Thymus (tissue), 14 donors: Measurements from ENCODE around the gene IMMT. TPM values are rescaled to one million over a fixed set of nuclear protein-coding genes. Genes with fewer than 3 reads are reported as not detected.
A peak's percentile ranks its signal among the peaks of the same experiment; 100 is the strongest.
"Not testable (repeated sequence)": the region's sequence is repeated elsewhere in the genome, so short reads cannot be mapped to it uniquely, and the experiment has no call there.

Source experiments
- DNase-seq, 9 donors: peaks; one replicate each; pipeline ENCODE4 v3.0.0-alpha.2; 2013; ENCODE audit warnings: low spot score in 9 of 9, low read depth in 6 of 9, missing footprints in 1 of 9
- H3K27ac ChIP-seq, 2 donors: one replicate each; pipeline ENCODE4 v1.5.1; 2013; ENCODE audit warnings: control low read depth in 1 of 2, low read depth in 1 of 2, low read length in 1 of 2, mild to moderate bottlenecking in 1 of 2, moderate library complexity in 1 of 2
- H3K27me3 ChIP-seq, 2 donors: one replicate each; pipeline ENCODE4 v1.5.1; 2013; ENCODE audit warnings: low read length in 1 of 2; ENCODE audit not compliant: control insufficient read depth in 2 of 2, insufficient read depth in 1 of 2
- H3K36me3 ChIP-seq, 2 donors: one replicate each; pipeline ENCODE4 v1.5.1; 2013; ENCODE audit warnings: low read length in 1 of 2, mild to moderate bottlenecking in 1 of 2, moderate library complexity in 1 of 2; ENCODE audit not compliant: control insufficient read depth in 2 of 2, insufficient read depth in 2 of 2
- H3K4me1 ChIP-seq, 2 donors: one replicate each; pipeline ENCODE4 v1.5.1; 2013; ENCODE audit warnings: low read length in 2 of 2; ENCODE audit not compliant: control insufficient read depth in 2 of 2, insufficient read depth in 2 of 2
- H3K4me3 ChIP-seq, 2 donors: one replicate each; pipeline ENCODE4 v1.5.1; 2013; ENCODE audit warnings: low read length in 2 of 2, control low read depth in 1 of 2, mild to moderate bottlenecking in 1 of 2
- H3K9me3 ChIP-seq, 2 donors: one replicate each; pipeline ENCODE4 v1.5.1; 2013; ENCODE audit warnings: low read length in 1 of 2, mild to moderate bottlenecking in 1 of 2; ENCODE audit not compliant: control insufficient read depth in 2 of 2, insufficient read depth in 1 of 2
- WGBS: extraction: QIAGEN DNeasy Blood & Tissue Kit; methylation state at CpG from one replicate; pipeline ENCODE4 v1.1.7; 2013; 5-methylcytosine and 5-hydroxymethylcytosine counted together
- long read RNA-seq, 10 donors: transcript quantifications; one replicate each; lab custom pipeline, GENCODE V29; 2026
- polyA plus RNA-seq: library from polyadenylated mRNA; stranded (reverse); fragments of 200-250 nt; gene quantifications from one replicate; pipeline ENCODE4 v1.2.3, GENCODE V29; 2013
- total RNA-seq: library from RNA; stranded (reverse); fragments of 120-200 nt; gene quantifications from one replicate; pipeline ENCODE4 v1.2.4, GENCODE V29; 2013
- donor health status: healthy.

The IMMT gene
- total RNA-seq (71.5 TPM), polyA plus RNA-seq (45.9 TPM)
- long read RNA-seq, donor 1 = 0 reads
- long read RNA-seq, donor 2, transcript IMMT-210 (4 exons, 631 nt) = major isoform, 8 of 84 reads
- long read RNA-seq, donor 2, partial matches to known transcripts = 31 of 84 reads
- long read RNA-seq, donor 2, other reads (novel, unspliced or antisense) = 45 of 84 reads
- long read RNA-seq, donor 3, transcript IMMT-210 (4 exons, 631 nt) = major isoform, 5 of 46 reads
- long read RNA-seq, donor 3, partial matches to known transcripts = 35 of 46 reads
- long read RNA-seq, donor 3, other reads (novel, unspliced or antisense) = 6 of 46 reads
- long read RNA-seq, donor 4, partial matches to known transcripts = 23 of 27 reads
- long read RNA-seq, donor 4, other reads (novel, unspliced or antisense) = 0 of 27 reads
- long read RNA-seq, donor 5, transcript IMMT-210 (4 exons, 631 nt) = major isoform, 6 of 24 reads
- long read RNA-seq, donor 5, partial matches to known transcripts = 0 of 24 reads
- long read RNA-seq, donor 5, other reads (novel, unspliced or antisense) = 18 of 24 reads
- long read RNA-seq, donor 6, partial matches to known transcripts = 11 of 22 reads
- long read RNA-seq, donor 6, other reads (novel, unspliced or antisense) = 9 of 22 reads
- long read RNA-seq, donor 7, partial matches to known transcripts = 7 of 28 reads
- long read RNA-seq, donor 7, other reads (novel, unspliced or antisense) = 20 of 28 reads
- long read RNA-seq, donor 8 = 0 reads
- long read RNA-seq, donor 9, transcript IMMT-210 (4 exons, 631 nt) = major isoform, 7 of 21 reads
- long read RNA-seq, donor 9, partial matches to known transcripts = 8 of 21 reads
- long read RNA-seq, donor 9, other reads (novel, unspliced or antisense) = 5 of 21 reads
- long read RNA-seq, donor 10, transcript IMMT-210 (4 exons, 631 nt) = major isoform, 5 of 16 reads
- long read RNA-seq, donor 10, partial matches to known transcripts = 6 of 16 reads
- long read RNA-seq, donor 10, other reads (novel, unspliced or antisense) = 5 of 16 reads

DNA sequence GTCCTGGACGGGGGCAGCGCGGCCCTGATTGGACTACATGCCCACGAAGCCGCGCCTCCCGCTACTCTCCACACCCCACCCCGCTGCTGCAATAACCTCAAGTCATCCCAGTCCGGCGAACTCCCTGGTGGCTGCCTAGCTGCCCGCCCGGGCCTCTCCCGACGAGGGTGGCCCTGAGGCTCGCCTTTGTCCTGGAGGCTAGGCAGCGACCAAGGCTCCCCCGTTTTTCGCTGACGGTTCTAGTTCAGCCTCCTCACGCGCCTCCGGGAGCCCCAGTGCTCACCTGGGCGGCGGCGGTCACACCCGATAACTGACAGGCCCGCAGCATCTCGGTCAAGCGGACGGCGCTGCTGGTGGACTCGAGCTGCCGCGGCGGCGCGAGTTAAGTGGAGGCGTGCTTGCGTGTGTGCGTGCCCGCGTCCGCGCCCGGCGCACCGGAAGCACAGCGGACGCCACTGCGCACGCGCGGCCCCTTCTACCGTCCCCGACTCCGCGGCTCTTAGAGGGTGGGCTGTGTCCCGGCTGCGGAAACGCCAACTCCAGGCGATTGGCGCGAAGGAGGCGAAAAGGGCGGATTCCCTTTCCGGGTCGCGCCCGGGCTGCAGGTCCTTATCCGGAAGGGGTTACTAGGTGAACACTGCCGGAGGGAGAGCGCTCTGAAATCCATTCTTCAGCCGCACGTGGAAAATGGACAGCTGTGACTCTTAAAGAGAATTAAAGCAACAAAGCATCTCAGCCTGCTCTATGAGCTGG is at the start of gene IMMT:
TSS of gene IMMT (minus strand) at position 408 of the 753 bp plus-strand sequence. CDS start at position 328, 80 bp downstream.
- DNase-seq = peak; percentile 86 to 97 (median 91)
- Histone ChIP-seq H3K4me1 (peaks cover 14 to 27% of the 10 kb centered on the region in 2 donors), H3K36me3 (peaks cover 0 to 14% of the 10 kb centered on the region in 2 donors), H3K27me3 (no peaks in the 10 kb centered on the region), H3K27ac (peak within 1 kb of the TSS; percentile 95 to 100), H3K4me3 (peak within 1 kb of the TSS; percentile 69 to 99), H3K9me3 (no peaks in the 10 kb centered on the region)
- WGBS = under 1% methylated on average over 74 of the region's 74 CpGs

DNA sequence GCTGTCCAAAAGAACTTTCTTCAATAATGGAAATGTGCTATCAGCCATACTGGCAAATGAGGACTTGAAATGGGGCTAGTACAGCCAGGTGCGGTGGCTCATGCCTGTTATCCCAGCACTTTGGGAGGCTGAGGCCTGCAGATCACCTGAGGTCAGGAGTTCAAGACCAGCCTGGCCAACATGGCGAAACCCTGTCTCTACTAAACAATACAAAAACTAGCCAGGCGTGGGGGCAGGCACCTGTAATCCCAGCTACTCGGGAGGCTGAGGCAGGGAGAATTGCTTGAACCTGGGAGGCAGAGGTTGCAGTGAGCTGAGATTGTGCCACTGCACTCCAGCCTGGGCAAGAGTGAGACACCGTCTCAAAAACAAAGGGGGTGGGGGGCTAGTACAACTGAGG is 49.5 kb upstream of the IMMT start:
- not testable (repeated sequence) for H3K36me3 ChIP-seq, H3K4me3 ChIP-seq, H3K4me1 ChIP-seq, H3K9me3 ChIP-seq, H3K27ac ChIP-seq, DNase-seq, H3K27me3 ChIP-seq
- WGBS = 97% methylated on average over 5 of the region's 5 CpGs

DNA sequence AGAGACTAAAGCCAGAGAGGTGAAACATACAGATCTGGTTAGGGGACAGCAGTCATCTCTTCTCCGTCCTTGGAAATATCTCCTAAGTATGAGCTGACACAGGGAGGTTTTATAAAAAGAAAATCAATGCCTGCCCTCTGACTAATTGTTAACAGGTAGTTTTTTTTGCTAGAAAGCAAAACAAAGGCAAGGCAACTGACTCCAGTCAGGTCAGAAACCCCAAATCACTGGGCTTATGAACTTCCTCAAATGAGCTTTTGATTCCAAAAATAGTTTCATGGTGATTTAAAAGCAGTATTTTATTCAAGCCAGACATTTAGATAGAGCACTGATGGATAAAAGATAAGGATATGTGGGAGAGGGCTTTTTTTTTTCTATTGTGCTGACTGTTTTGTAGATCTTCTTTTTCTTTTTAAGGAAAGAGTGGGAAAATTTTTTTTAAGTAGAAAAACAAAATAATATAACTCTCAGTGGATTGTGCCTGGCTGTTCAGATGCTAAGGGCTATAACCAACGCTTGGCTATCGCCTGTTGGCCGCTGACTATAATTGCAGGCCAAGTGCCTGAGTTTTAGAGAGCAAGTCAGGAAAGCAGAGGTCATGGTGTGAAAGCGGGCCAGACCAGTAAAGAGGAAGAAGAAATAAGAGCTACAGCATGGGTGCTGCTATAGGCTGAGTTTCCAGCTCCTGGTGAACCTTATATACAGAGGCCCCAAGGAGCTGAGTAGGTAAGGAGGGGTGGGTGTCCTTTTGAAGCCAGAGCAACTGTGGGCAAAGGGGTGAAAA is 48.9 kb upstream of the IMMT start:
- no peaks in the 10 kb centered on the region for H3K9me3 ChIP-seq
- no peak for DNase-seq
- H3K27ac ChIP-seq = no peak overlapping the region
- 69% methylated on average over 5 of the region's 5 CpGs for WGBS
- H3K36me3 ChIP-seq = no peaks in the 10 kb centered on the region
- no peaks in the 10 kb centered on the region for H3K4me1 ChIP-seq
- no peaks in the 10 kb centered on the region for H3K27me3 ChIP-seq
- H3K4me3 ChIP-seq = no peak overlapping the region

DNA sequence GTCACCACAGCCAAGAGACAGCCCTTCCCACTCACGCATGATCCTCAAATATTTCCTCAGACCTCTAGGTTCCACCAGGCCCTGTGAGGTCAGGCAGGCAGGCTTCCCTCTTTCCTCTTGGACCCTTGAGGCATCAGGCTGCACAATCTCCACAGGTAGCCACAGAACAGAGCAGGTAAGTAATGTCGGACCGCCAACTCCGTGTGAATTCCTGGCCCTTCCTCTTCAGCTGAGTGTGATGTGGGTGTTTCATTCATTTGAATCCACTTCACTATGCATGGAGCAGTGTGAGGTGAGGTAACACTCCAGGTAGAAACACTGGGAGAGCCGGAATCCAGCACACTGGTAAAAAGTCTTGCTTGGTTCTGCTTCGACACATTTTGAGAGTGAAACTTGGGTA is 48.0 kb upstream of the IMMT start:
- no peak for DNase-seq
- Histone ChIP-seq H3K27ac (no peak overlapping the region), H3K4me1 (peaks cover 0 to 5% of the 10 kb centered on the region in 2 donors), H3K9me3 (no peaks in the 10 kb centered on the region), H3K4me3 (no peak overlapping the region), H3K36me3 (no peaks in the 10 kb centered on the region), H3K27me3 (no peaks in the 10 kb centered on the region)
- 92% methylated on average over 6 of the region's 6 CpGs for WGBS

DNA sequence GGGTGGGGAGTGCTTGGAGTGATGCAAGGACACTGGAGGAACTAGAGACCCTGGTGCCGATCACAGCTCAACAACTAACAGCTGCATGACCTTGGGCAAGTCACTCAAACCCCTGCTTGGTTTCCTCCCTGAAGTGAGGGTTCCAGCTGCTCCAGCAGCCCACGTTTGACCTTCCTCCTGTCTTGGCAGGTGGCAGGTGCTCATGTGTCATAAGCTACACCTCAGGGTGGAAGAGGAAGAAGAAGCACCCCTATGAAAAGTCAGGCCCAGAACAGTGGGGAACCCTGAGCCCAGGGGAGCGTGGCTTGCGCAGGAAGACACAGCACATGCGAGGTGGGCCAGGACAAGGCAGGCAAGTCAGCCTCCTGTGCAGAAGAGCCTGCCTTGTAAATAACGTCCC is 46.3 kb upstream of the IMMT start:
- WGBS = 78% methylated on average over 6 of the region's 6 CpGs
- Histone ChIP-seq H3K27me3 (no peaks in the 10 kb centered on the region), H3K36me3 (no peaks in the 10 kb centered on the region), H3K4me3 (no peak overlapping the region), H3K4me1 (peaks cover 0 to 5% of the 10 kb centered on the region in 2 donors), H3K9me3 (no peaks in the 10 kb centered on the region), H3K27ac (no peak overlapping the region)
- no peak for DNase-seq

DNA sequence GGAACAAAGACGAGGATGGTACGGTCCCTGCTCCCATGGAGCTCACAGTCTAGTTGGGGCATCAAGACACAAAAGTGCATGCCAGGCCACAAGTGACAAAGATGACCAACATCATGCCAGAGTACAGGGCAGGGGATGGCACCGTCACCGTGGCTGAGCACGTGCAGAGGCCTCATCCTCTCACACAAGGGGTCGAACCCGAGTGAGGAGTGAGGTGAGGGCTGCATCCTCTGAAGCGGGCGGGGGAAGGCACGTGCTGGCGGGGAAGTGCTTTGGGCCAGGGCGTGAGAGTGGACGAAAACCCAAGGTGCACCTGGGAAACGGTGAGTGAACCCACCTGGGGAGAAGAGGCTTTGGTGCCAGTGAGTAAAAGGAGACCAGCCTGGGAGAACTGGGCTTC is 45.0 kb upstream of the IMMT start:
- WGBS = 96% methylated on average over 14 of the region's 14 CpGs
- Histone ChIP-seq H3K4me1 (peaks cover 0 to 5% of the 10 kb centered on the region in 2 donors), H3K4me3 (no peak overlapping the region), H3K9me3 (no peaks in the 10 kb centered on the region), H3K36me3 (no peaks in the 10 kb centered on the region), H3K27ac (no peak overlapping the region), H3K27me3 (no peaks in the 10 kb centered on the region)
- DNase-seq = no peak

DNA sequence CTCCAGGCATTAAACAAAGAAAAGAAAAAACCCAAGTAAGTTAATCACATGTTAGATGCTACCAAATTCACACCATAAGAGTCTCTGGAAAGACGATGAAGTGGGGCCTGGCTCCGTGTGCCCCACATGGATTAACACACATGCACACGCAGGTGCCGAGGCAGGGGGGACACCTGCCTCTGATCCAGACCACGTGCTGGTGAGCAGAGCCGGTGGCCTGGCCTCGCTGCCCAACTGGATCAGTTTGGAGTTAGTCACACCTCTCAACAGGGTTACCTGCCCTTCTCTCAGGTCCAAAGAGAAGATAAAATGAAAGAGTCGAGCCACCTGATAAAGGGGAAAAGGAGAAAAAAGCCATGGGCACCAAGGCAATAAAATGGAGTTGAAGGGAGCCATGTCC is 44.5 kb upstream of the IMMT start:
- H3K27me3 ChIP-seq = no peaks in the 10 kb centered on the region
- WGBS = 95% methylated on average over 8 of the region's 8 CpGs

DNA sequence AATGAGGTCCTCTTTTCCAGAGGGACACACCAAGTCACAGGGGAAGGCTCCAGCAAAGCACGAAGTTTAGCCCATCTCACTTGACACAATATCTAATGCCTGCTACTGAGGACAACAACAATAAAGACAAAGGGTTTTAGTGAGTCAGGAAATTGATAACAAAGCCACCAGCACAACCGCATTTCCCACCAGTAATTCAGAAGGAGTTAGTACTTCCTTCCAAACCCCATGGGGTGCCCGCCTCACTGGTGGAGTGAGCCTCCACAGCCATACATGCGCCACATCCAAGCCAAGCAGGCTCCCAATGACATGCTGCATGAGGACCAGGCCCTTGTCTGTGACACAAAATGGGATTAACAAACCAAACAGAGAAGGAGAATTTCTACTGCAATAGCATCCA is 44.1 kb upstream of the IMMT start:
- Histone ChIP-seq H3K9me3 (no peaks in the 10 kb centered on the region), H3K36me3 (no peaks in the 10 kb centered on the region)
- WGBS = 17% methylated on average over 4 of the region's 4 CpGs

More for the DNA sequence above, 44.5 kb upstream of the IMMT start:
- DNase-seq = no peak
- Histone ChIP-seq H3K27ac (no peak overlapping the region), H3K9me3 (no peaks in the 10 kb centered on the region), H3K4me1 (peaks cover 0 to 5% of the 10 kb centered on the region in 2 donors), H3K36me3 (no peaks in the 10 kb centered on the region), H3K4me3 (no peak overlapping the region)

More for the DNA sequence above, 44.1 kb upstream of the IMMT start:
- Histone ChIP-seq H3K4me3 (no peak overlapping the region), H3K27me3 (no peaks in the 10 kb centered on the region), H3K4me1 (peaks cover 0 to 5% of the 10 kb centered on the region in 2 donors), H3K27ac (no peak overlapping the region)
- DNase-seq = no peak
